ENCODE measurements around the gene PLVAP.
A peak's percentile ranks its signal among the peaks of the same experiment; 100 is the strongest.

The PLVAP gene

DNA sequence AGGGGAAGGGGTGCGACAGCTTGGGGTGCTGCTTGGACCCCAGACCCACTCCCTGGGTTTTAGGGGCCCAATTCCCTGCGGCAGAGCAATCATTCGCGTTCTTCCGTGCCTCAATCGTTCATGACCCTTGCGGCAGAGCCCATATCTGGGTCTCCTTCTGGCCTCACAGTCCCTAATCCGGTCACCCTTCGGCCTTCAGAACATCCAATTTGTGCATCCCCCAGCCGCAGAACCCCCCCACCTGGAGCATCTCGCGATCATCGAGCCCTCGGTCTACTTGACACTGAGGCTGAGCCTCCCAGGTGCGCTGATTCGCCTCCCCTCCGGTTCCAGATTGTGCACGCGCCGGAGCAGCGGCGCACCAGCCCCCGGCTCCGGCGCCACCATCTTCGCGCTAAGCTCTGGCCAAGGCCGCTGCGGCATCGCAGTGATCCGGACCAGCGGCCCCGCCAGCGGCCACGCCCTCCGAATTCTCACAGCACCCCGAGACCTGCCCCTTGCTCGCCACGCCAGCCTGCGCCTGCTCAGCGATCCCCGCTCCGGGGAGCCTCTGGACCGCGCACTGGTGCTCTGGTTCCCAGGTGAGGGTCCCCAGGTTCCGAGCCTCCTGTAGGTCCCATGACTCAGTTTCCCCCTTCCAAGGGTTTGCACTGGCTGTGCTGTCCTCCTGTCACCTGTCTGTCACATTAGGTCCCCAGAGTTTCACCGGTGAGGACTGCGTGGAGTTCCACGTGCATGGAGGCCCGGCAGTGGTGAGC, 39.3 kb downstream of the PLVAP start:
- Histone ChIP-seq H3K9me3 (replicated peaks in 1 of 11) (peaks cover 0 to 4% (median 2%) of the 10 kb centered on the region in 11 experiments; a peak in 13 of 22 replicates), H4K20me1 (no peaks in the 10 kb centered on the region), H3K27me3 (no peaks in the 10 kb centered on the region), H3K9ac (peak overlapping the region; percentile 71 to 90 (median 85)), H3K4me1 (peaks cover 35 to 66% (median 43%) of the 10 kb centered on the region in 10 experiments), H3K4me2 (peak overlapping the region; percentile 92 to 100 (median 99)), H3K36me3 (peaks cover 13 to 31% (median 22%) of the 10 kb centered on the region in 11 experiments), H3K27ac (peak overlapping the region in 10 of 11 experiments; percentile 6 to 86 (median 80); a peak in 19 of 22 replicates), H3K4me3 (peak overlapping the region; percentile 72 to 91 (median 78))
- no peak for TF ChIP-seq Cebpa-rat (IDR thresholded peaks at IDR 0.05)

- H3K9ac ChIP-seq: peak within 1 kb of the TSS; percentile 80 to 90 (median 85)
- no peaks in the 10 kb centered on the region for H4K20me1 ChIP-seq
- H3K4me1 ChIP-seq: peaks cover 35 to 70% (median 45%) of the 10 kb centered on the region in 10 experiments
- no peaks in the 10 kb centered on the region for H3K27me3 ChIP-seq
- H3K36me3 ChIP-seq: peaks cover 19 to 33% (median 24%) of the 10 kb centered on the region in 11 experiments
- H3K9me3 ChIP-seq (replicated peaks in 1 of 11): peaks cover 0 to 9% (median 6%) of the 10 kb centered on the region in 11 experiments; a peak in 13 of 22 replicates
- peak within 1 kb of the TSS; percentile 72 to 91 (median 78) for H3K4me3 ChIP-seq
- TF ChIP-seq Cebpa-rat (IDR thresholded peaks at IDR 0.05): no peak
- H3K4me2 ChIP-seq: peak within 1 kb of the TSS; percentile 96 to 100 (median 99)
- peak within 1 kb of the TSS; percentile 76 to 87 (median 81) for H3K27ac ChIP-seq
These were observed 40.1 kb downstream of the PLVAP start, which contains the start of gene GTPBP3 for GRCh38 chr19:17336872-17337674. Gene GTPBP3 (plus strand): TSS chr19:17337553. CDS start chr19:17337612, 59 bp downstream.

DNA sequence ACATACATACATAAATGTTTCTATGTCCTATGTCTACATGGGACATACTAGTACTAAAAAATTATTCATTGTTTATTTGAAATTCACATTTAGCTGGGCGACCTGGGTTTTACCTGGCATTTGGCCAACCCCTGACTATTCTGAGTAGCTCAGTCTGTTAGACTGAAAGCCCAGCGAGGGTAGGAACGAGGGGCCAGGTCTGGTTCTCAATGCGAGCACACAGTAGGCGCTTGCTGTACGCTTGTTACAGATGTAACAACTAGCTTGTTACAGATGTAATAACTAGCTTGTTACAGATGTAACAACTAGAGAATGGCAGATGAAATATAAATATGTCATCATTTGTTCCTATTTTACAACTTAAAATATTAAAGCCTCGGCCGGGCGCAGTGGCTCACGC, 41.6 kb downstream of the PLVAP start:
- H3K27ac ChIP-seq: no peak overlapping the region; a peak in 1 of 22 replicates
- H3K4me2 ChIP-seq: peak overlapping the region; percentile 83 to 100 (median 98)
- H3K4me3 ChIP-seq: peak overlapping the region in 6 of 10 experiments; percentile 75 to 92 (median 82); a peak in 7 of 20 replicates
- peaks cover 0 to 9% (median 6%) of the 10 kb centered on the region in 11 experiments; a peak in 13 of 22 replicates for H3K9me3 ChIP-seq (replicated peaks in 1 of 11)
- H3K27me3 ChIP-seq: peaks cover 0 to 8% (median under 1%) of the 10 kb centered on the region in 11 experiments; a peak in 7 of 22 replicates
- TF ChIP-seq Cebpa-rat (IDR thresholded peaks at IDR 0.05): no peak
- peaks cover 38 to 61% (median 48%) of the 10 kb centered on the region in 10 experiments for H3K4me1 ChIP-seq
- peaks cover 7 to 27% (median 15%) of the 10 kb centered on the region in 11 experiments; a peak in 18 of 22 replicates for H3K36me3 ChIP-seq
- peaks cover 0 to 8% (median 0%) of the 10 kb centered on the region in 11 experiments; a peak in 5 of 22 replicates for H4K20me1 ChIP-seq
- peak overlapping the region in 7 of 11 experiments; percentile 82 to 88 (median 86); a peak in 5 of 22 replicates for H3K9ac ChIP-seq

- H3K27ac ChIP-seq: peak within 1 kb of the TSS; percentile 38 to 87 (median 83); a peak in 21 of 22 replicates
- peak within 1 kb of the TSS; percentile 75 to 92 (median 82) for H3K4me3 ChIP-seq
These were observed 42.4 kb downstream of the PLVAP start, which contains the start of gene ANO8 for GRCh38 chr19:17334414-17335409. Gene ANO8 (minus strand): TSS chr19:17334855. CDS start chr19:17334670, 185 bp downstream.

GRCh38 chr19:17333611-17334413, 43.3 kb downstream of the PLVAP start:
- peak overlapping the region; percentile 38 to 87 (median 83); a peak in 21 of 22 replicates for H3K27ac ChIP-seq
- peak overlapping the region; percentile 79 to 89 (median 86) for H3K9ac ChIP-seq
- peak overlapping the region; percentile 89 to 100 (median 98) for H3K4me2 ChIP-seq
- H3K36me3 ChIP-seq: peaks cover 7 to 39% (median 12%) of the 10 kb centered on the region in 11 experiments; a peak in 18 of 22 replicates
- peaks cover 0 to 9% (median 6%) of the 10 kb centered on the region in 11 experiments; a peak in 13 of 22 replicates for H3K9me3 ChIP-seq (replicated peaks in 1 of 11)
- no peak for TF ChIP-seq Cebpa-rat (IDR thresholded peaks at IDR 0.05)
- H3K4me3 ChIP-seq: peak overlapping the region; percentile 75 to 92 (median 82)
- H3K27me3 ChIP-seq: peaks cover 14 to 26% (median 18%) of the 10 kb centered on the region in 11 experiments; a peak in 21 of 22 replicates
- peaks cover 53 to 66% (median 63%) of the 10 kb centered on the region in 10 experiments for H3K4me1 ChIP-seq
- H4K20me1 ChIP-seq: peaks cover 0 to 24% (median 12%) of the 10 kb centered on the region in 11 experiments; a peak in 14 of 22 replicates

More at GRCh38 chr19:17334414-17335409, 42.4 kb downstream of the PLVAP start, which contains the start of gene ANO8:
- no peak for TF ChIP-seq Cebpa-rat (IDR thresholded peaks at IDR 0.05)
- Histone ChIP-seq H3K4me2 (peak within 1 kb of the TSS; percentile 89 to 100 (median 98)), H3K36me3 (peaks cover 7 to 36% (median 15%) of the 10 kb centered on the region in 11 experiments; a peak in 18 of 22 replicates), H4K20me1 (peaks cover 0 to 16% (median 4%) of the 10 kb centered on the region in 11 experiments; a peak in 9 of 22 replicates), H3K9ac (peak within 1 kb of the TSS; percentile 82 to 89 (median 86)), H3K9me3 (replicated peaks in 1 of 11) (peaks cover 0 to 9% (median 6%) of the 10 kb centered on the region in 11 experiments; a peak in 13 of 22 replicates), H3K4me1 (peaks cover 45 to 62% (median 57%) of the 10 kb centered on the region in 10 experiments), H3K27me3 (peaks cover 6 to 17% (median 9%) of the 10 kb centered on the region in 11 experiments; a peak in 20 of 22 replicates)

DNA sequence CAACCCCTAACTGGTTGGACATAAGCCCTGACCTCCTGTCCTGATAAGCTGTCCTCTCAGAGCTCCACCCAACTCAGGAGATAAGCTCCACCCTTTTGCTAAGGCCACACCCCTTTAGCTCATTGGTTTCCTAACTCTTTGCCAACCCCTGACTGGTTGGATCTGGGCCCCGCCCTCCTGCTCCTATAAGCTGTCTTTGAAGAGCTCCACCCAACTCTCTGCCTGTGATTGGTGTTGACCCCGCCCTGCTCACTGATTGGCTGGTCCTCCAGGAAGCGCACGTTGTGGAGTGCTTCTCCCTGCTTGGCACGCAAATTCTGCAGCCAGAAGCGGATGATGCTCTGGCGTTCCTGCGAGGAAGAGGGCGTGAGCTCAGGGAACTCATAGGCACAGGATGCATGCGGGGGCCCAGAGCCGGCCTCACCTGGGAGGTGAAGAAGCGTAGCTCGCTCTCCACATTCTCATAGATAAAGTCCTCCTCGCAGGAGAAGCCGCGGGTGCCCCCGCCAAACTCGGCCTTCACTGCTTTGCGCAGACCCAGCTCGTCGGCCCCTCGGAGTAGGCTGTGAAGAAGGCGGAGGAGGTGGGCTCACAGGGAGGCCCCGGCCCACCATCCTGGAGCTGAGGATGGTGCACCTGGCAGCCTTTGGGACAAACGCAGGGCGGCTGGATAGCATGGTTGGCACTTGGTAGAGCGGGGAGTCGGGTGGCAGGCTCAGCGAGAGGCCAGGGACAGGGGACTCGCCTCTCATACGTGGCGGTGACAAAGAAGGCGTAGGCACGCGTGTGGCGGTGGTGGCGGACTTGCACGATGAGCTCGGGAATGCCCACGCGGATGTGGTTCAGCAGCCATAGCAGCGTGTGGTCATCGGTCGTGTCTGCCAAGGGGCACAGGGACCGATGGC, 44.2 kb downstream of the PLVAP start:
- H3K4me2 ChIP-seq: peak overlapping the region in 10 of 11 experiments; percentile 10 to 100 (median 34); a peak in 14 of 22 replicates

More for the DNA sequence above, 44.2 kb downstream of the PLVAP start:
- peaks cover 7 to 35% (median 12%) of the 10 kb centered on the region in 11 experiments; a peak in 18 of 22 replicates for H3K36me3 ChIP-seq
- no peak overlapping the region for H3K9ac ChIP-seq
- H3K4me1 ChIP-seq: peaks cover 50 to 63% (median 61%) of the 10 kb centered on the region in 10 experiments
- no peak overlapping the region for H3K27ac ChIP-seq
- TF ChIP-seq Cebpa-rat (IDR thresholded peaks at IDR 0.05): no peak
- H3K4me3 ChIP-seq: no peak overlapping the region
- H4K20me1 ChIP-seq: peaks cover 0 to 26% (median 12%) of the 10 kb centered on the region in 11 experiments; a peak in 14 of 22 replicates
- H3K9me3 ChIP-seq (replicated peaks in 1 of 11): peaks cover 0 to 9% (median 6%) of the 10 kb centered on the region in 11 experiments; a peak in 13 of 22 replicates
- H3K27me3 ChIP-seq: peaks cover 15 to 29% (median 20%) of the 10 kb centered on the region in 11 experiments; a peak in 21 of 22 replicates

Measured in BLaER1 treated with 17β-estradiol and CSF1 and Interleukin-3, amounts not matched to agents 10 nM and 100 nM (cell line).